H1 (cell line): ENCODE data around the gene PMFBP1. TPM values are rescaled to one million over a fixed set of nuclear protein-coding genes. Genes with fewer than 3 reads are reported as not detected.

Source experiments
- CHD1 ChIP-seq: IDR thresholded peaks from 2 replicates; pipeline ENCODE4 v1.6.1; 2012; ENCODE audit warnings: low read depth, low read length, improper control_type of control experiment
- FOSL1 ChIP-seq: IDR thresholded peaks from 2 replicates; pipeline ENCODE4 v1.6.1; 2011; ENCODE audit warnings: mild to moderate bottlenecking, low read depth, low read length, moderate library complexity; ENCODE audit not compliant: insufficient read depth
- JUN ChIP-seq: IDR thresholded peaks from 2 replicates; pipeline ENCODE4 v1.6.1; 2011; ENCODE audit warnings: low read depth, mild to moderate bottlenecking, improper control_type of control experiment, low read length
- SIRT6 ChIP-seq: IDR thresholded peaks from one replicate; pipeline ENCODE4 v1.7.1; 2012; ENCODE audit warnings: low read length, inconsistent platforms
- USF2 ChIP-seq: IDR thresholded peaks from 2 replicates; pipeline ENCODE4 v1.6.1; 2011; ENCODE audit warnings: low read length, improper control_type of control experiment
- polyA plus RNA-seq, 7 experiments: library from polyadenylated mRNA; depleted of rRNA in 3 of 7; stranded (reverse) in 5 of 7; unstranded in 2 of 7; fragments of >200 nt in 5 of 7; fragments of 200-250 nt in 2 of 7; gene quantifications; 1 replicate in 5 of 7; 2 replicates in 1 of 7; 4 replicates in 1 of 7; pipeline versions ENCODE4 v1.2.1 to v1.2.3, GENCODE V29; 2011 to 2013; ENCODE audit warnings: missing spikeins in 2 of 7, mixed read lengths in 2 of 7
- total RNA-seq: library from RNA; stranded (reverse); fragmentation: NEBNext Ultra II Directional; extraction: Animal tissue kit (Norgen Biotek cat#: 25700); gene quantifications from 2 replicates; pipeline ENCODE4 v1.2.1, GENCODE V29; 2021

PMFBP1 gene
- total and polyA plus RNA-seq, 2 of the 8 experiments (the other 6 are each of a cell fraction or from before 2014, with no cell fraction given), result 0.32 to 1.6 TPM

GRCh38 chr16:72122916-72123315 lies 49.0 kb downstream of the PMFBP1 start (continued):
- TF ChIP-seq USF2 (no peak), SIRT6 (no peak), FOSL1 (no peak), CHD1 (no peak), JUN (no peak)
- TF ChIP-seq, all 59 proteins: peak for 0
